Thyroid gland (tissue), 4 donors: ENCODE data around the gene CUL1.

Experiments used
- POLR2A ChIP-seq, 2 donors: fragments of 450-650 bp; IDR thresholded peaks; one replicate each; pipeline ENCODE4 v1.6.1; 2017; ENCODE audit warnings: antibody characterized with exemption in 2 of 2, mild to moderate bottlenecking in 2 of 2, moderate library complexity in 1 of 2
- TF ChIP-seq, protein P1 (sequence below), 6 experiments: fragments of 200-600 bp in 3 of 6; fragments of 450-650 bp in 3 of 6; sonication (generic) in 3 of 6; IDR thresholded peaks; one replicate each; pipeline ENCODE4 v1.5.1; 2016 to 2019; ENCODE audit warnings: antibody characterized with exemption in 6 of 6, mild to moderate bottlenecking in 2 of 6, inconsistent platforms in 1 of 6, moderate library complexity in 1 of 6

- TF ChIP-seq, protein P1, sequence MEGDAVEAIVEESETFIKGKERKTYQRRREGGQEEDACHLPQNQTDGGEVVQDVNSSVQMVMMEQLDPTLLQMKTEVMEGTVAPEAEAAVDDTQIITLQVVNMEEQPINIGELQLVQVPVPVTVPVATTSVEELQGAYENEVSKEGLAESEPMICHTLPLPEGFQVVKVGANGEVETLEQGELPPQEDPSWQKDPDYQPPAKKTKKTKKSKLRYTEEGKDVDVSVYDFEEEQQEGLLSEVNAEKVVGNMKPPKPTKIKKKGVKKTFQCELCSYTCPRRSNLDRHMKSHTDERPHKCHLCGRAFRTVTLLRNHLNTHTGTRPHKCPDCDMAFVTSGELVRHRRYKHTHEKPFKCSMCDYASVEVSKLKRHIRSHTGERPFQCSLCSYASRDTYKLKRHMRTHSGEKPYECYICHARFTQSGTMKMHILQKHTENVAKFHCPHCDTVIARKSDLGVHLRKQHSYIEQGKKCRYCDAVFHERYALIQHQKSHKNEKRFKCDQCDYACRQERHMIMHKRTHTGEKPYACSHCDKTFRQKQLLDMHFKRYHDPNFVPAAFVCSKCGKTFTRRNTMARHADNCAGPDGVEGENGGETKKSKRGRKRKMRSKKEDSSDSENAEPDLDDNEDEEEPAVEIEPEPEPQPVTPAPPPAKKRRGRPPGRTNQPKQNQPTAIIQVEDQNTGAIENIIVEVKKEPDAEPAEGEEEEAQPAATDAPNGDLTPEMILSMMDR (IDR thresholded peaks at IDR 0.05) = no peak
- no peak for TF ChIP-seq POLR2A (IDR thresholded peaks at IDR 0.05)
Measured at GRCh38 chr7:148694631-148695030, 4.1 kb upstream of the CUL1 start.
